WTC11 (cell line): ENCODE data around the gene MVK. TPM values are rescaled to one million over a fixed set of nuclear protein-coding genes. Genes with fewer than 3 reads are reported as not detected.

Source experiments
- ATAC-seq: fragments of 200-7000 bp; cut with Tn5 transposase; 2 replicates; pipeline ENCODE4 v1.10.0; 2021; ENCODE audit warnings: mild to moderate bottlenecking, moderate library complexity
- CTCF ChIA-PET: fragments of 300-600 bp; sonication (Branson Sonifier 250); formaldehyde crosslinking; loops from one replicate; lab custom pipeline; 2021; ENCODE audit warnings: antibody characterized with exemption; lab: Charles Lee
- POLR2A ChIA-PET: fragments of 350-600 bp; sonication (Branson Sonifier 250); formaldehyde crosslinking; loops from one replicate; lab custom pipeline; 2021; ENCODE audit warnings: antibody characterized with exemption; lab: Charles Lee
- DNase-seq: peaks from one replicate; pipeline ENCODE4 v3.0.0; 2021; ENCODE audit warnings: low spot score
- H3K27ac Mint-ChIP-seq: 2 replicates; pipeline ENCODE4 v1.8.0; 2021; ENCODE audit warnings: mixed read lengths
- H3K27me3 Mint-ChIP-seq: 2 replicates; pipeline ENCODE4 v1.8.0; 2021; ENCODE audit warnings: low read depth, mild to moderate bottlenecking, moderate library complexity, mixed read lengths
- H3K36me3 Mint-ChIP-seq: 2 replicates; pipeline ENCODE4 v1.8.0; 2021; ENCODE audit warnings: mixed read lengths
- H3K4me1 Mint-ChIP-seq: 2 replicates; pipeline ENCODE4 v1.8.0; 2022; ENCODE audit warnings: mixed read lengths
- H3K4me3 Mint-ChIP-seq: 2 replicates; pipeline ENCODE4 v1.8.0; 2021; ENCODE audit warnings: mild to moderate bottlenecking, moderate library complexity, mixed read lengths
- H3K9me3 Mint-ChIP-seq: 2 replicates; pipeline ENCODE4 v1.8.0; 2021; ENCODE audit warnings: mixed read lengths
- ARID4B ChIP-seq: sonication (generic); formaldehyde crosslinking; IDR thresholded peaks from 2 replicates; pipeline ENCODE4 v1.8.0; 2023; ENCODE audit warnings: missing genetic modification reagents, mild to moderate bottlenecking, borderline replicate concordance
- E2F4 ChIP-seq: sonication (generic); formaldehyde crosslinking; IDR thresholded peaks from 2 replicates; pipeline ENCODE4 v1.8.1; 2022; ENCODE audit warnings: low read depth, mild to moderate bottlenecking, moderate library complexity, missing genetic modification reagents, borderline replicate concordance
- FOXP4 ChIP-seq: sonication (generic); formaldehyde crosslinking; IDR thresholded peaks from 2 replicates; pipeline ENCODE4 v1.8.0; 2022; ENCODE audit warnings: mild to moderate bottlenecking, missing genetic modification reagents
- GRHL2 ChIP-seq: fragments of 250-450 bp; sonication (Bioruptor Pico); IDR thresholded peaks from 2 replicates; pipeline ENCODE4 v1.8.0; 2022; ENCODE audit warnings: mild to moderate bottlenecking, moderate library complexity; ENCODE audit not compliant: insufficient replicate concordance, severe bottlenecking
- JAZF1 ChIP-seq: fragments of 250-450 bp; sonication (Bioruptor Pico); IDR thresholded peaks from 2 replicates; pipeline ENCODE4 v1.9.0; 2021; ENCODE audit warnings: moderate library complexity, mild to moderate bottlenecking, inconsistent platforms
- NR2C2 ChIP-seq: sonication (generic); formaldehyde crosslinking; IDR thresholded peaks from 2 replicates; pipeline ENCODE4 v1.8.0; 2022; ENCODE audit warnings: mild to moderate bottlenecking, missing genetic modification reagents
- RORB ChIP-seq: fragments of 250-450 bp; sonication (Bioruptor Pico); IDR thresholded peaks from 2 replicates; pipeline ENCODE4 v1.9.0; 2021; ENCODE audit warnings: mild to moderate bottlenecking
- SMAD4 ChIP-seq: sonication (generic); formaldehyde crosslinking; IDR thresholded peaks from 2 replicates; pipeline ENCODE4 v1.8.0; 2022; ENCODE audit warnings: mild to moderate bottlenecking, missing genetic modification reagents
- SOX15 ChIP-seq: fragments of 250-450 bp; sonication (Bioruptor Pico); IDR thresholded peaks from 2 replicates; pipeline ENCODE4 v1.9.0; 2021; ENCODE audit warnings: mild to moderate bottlenecking
- TCF7 ChIP-seq: sonication (generic); formaldehyde crosslinking; IDR thresholded peaks from 2 replicates; pipeline ENCODE4 v1.8.0; 2022; ENCODE audit warnings: mild to moderate bottlenecking, low read depth, missing genetic modification reagents, moderate library complexity
- TP53 ChIP-seq: sonication (generic); formaldehyde crosslinking; IDR thresholded peaks from 2 replicates; pipeline ENCODE4 v1.8.1; 2023; ENCODE audit warnings: mild to moderate bottlenecking, missing genetic modification reagents
- USF1 ChIP-seq: sonication (generic); formaldehyde crosslinking; IDR thresholded peaks from 2 replicates; pipeline ENCODE4 v1.8.0; 2022; ENCODE audit warnings: mild to moderate bottlenecking, missing genetic modification reagents
- ZNF219 ChIP-seq: sonication (generic); formaldehyde crosslinking; IDR thresholded peaks from 2 replicates; pipeline ENCODE4 v1.8.0; 2023; ENCODE audit warnings: missing genetic modification reagents, mild to moderate bottlenecking, borderline replicate concordance
- ZNF232 ChIP-seq: sonication (generic); formaldehyde crosslinking; IDR thresholded peaks from 2 replicates; pipeline ENCODE4 v1.8.0; 2022; ENCODE audit warnings: mild to moderate bottlenecking, missing genetic modification reagents
- ZNF317 ChIP-seq: sonication (generic); formaldehyde crosslinking; IDR thresholded peaks from 2 replicates; pipeline ENCODE4 v1.8.1; 2023; ENCODE audit warnings: low read depth, mild to moderate bottlenecking, moderate library complexity, missing genetic modification reagents, borderline replicate concordance
- ZNF512 ChIP-seq: sonication (generic); formaldehyde crosslinking; IDR thresholded peaks from 2 replicates; pipeline ENCODE4 v1.8.1; 2022; ENCODE audit warnings: missing genetic modification reagents, borderline replicate concordance
- total RNA-seq: library from RNA; stranded (reverse); gene quantifications from 3 replicates; pipeline ENCODE4 v1.2.3, GENCODE V29; 2021
- TF ChIP-seq, protein P1 (sequence below): sonication (generic); formaldehyde crosslinking; conservative IDR thresholded peaks from 2 replicates; pipeline ENCODE4 v1.8.1; 2022; ENCODE audit warnings: mild to moderate bottlenecking, missing genetic modification reagents

MVK gene
- total RNA-seq, 1 experiment from 2014 or later: 13.2 TPM

- no peak overlapping the region; the same call in 1 of the 2 replicates for H3K27ac Mint-ChIP-seq
- no peak for DNase-seq
- H3K27me3 Mint-ChIP-seq: no peaks in the 10 kb centered on the region
- TF ChIP-seq RORB (CRISPR knock-in tag): no peak
- TF ChIP-seq JAZF1 (CRISPR knock-in tag): no peak
- TF ChIP-seq TP53 (CRISPR knock-in tag): no peak
- TF ChIP-seq USF1: no peak
- no peak for TF ChIP-seq ZNF219
- no peak for TF ChIP-seq E2F4 (CRISPR knock-in tag)
- no peak for TF ChIP-seq ZNF317 (CRISPR knock-in tag)
- no peak for TF ChIP-seq TCF7 (CRISPR knock-in tag)
- TF ChIP-seq, protein P1, sequence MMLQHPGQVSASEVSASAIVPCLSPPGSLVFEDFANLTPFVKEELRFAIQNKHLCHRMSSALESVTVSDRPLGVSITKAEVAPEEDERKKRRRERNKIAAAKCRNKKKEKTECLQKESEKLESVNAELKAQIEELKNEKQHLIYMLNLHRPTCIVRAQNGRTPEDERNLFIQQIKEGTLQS (CRISPR knock-in tag): no peak
- no peak for TF ChIP-seq ARID4B
- TF ChIP-seq NR2C2 (CRISPR knock-in tag): no peak
- no peak overlapping the region for H3K4me3 Mint-ChIP-seq
- H3K36me3 Mint-ChIP-seq: peaks cover 13% of the 10 kb centered on the region
- ChIA-PET CTCF (interaction anchor here (0.8 kb wide), 1 partner anchor 309 kb away, joined by 3 read pairs; no protein-coding TSS in a partner anchor), POLR2A (no interaction called here)
- no peak for ATAC-seq
- H3K4me1 Mint-ChIP-seq: peaks cover 8% of the 10 kb centered on the region
- H3K9me3 Mint-ChIP-seq: no peaks in the 10 kb centered on the region
Measured at GRCh38 chr12:109533487-109533740, 40.2 kb upstream of the MVK start.

- Mint-ChIP-seq H3K9me3 (no peaks in the 10 kb centered on the region), H3K4me1 (peaks cover 7% of the 10 kb centered on the region), H3K27me3 (no peaks in the 10 kb centered on the region), H3K36me3 (peaks cover 13% of the 10 kb centered on the region), H3K4me3 (no peak overlapping the region), H3K27ac (no peak overlapping the region)
- ChIA-PET CTCF (interaction anchor here (1.6 kb wide), 1 partner anchor 106 kb away, joined by 4 read pairs; no protein-coding TSS in a partner anchor), POLR2A (no interaction called here)
- ATAC-seq: no peak
- DNase-seq: no peak
- no peak for TF ChIP-seq SOX15 (CRISPR knock-in tag)
- TF ChIP-seq RORB (CRISPR knock-in tag): no peak
- TF ChIP-seq ZNF232 (CRISPR knock-in tag): no peak
- TF ChIP-seq ZNF512: no peak
- TF ChIP-seq SMAD4 (CRISPR knock-in tag): no peak
- TF ChIP-seq FOXP4 (CRISPR knock-in tag): no peak
- TF ChIP-seq ARID4B: no peak
- TF ChIP-seq GRHL2 (CRISPR knock-in tag): no peak
Measured at GRCh38 chr12:109534456-109534855, 39.1 kb upstream of the MVK start.
